ENCODE measurements around the gene TCEAL6.
"Not testable (repeated sequence)": the region's sequence is repeated elsewhere in the genome, so short reads cannot be mapped to it uniquely, and the experiment has no call there.

TCEAL6 gene

GRCh38 chrX:102142274-102142673 lies at the start of gene TCEAL6:
TCEAL6 (minus strand) TSS chrX:102142481.
- not testable (repeated sequence) for DNase-seq (ENCODE audit: low read depth)

- no peak for DNase-seq (ENCODE audit: low read depth)
Observed at GRCh38 chrX:102185967-102186720, 43.9 kb upstream of the TCEAL6 start.

- DNase-seq (ENCODE audit: low read depth), result no peak
Observed at GRCh38 chrX:102155806-102156179, 13.5 kb upstream of the TCEAL6 start, which contains the start of gene BEX5. BEX5 (minus strand) TSS chrX:102155977; CDS start chrX:102154265, 1,712 bp downstream.

GRCh38 chrX:102154900-102155805 lies 12.9 kb upstream of the TCEAL6 start:
- no peak for DNase-seq (ENCODE audit: low read depth)

- DNase-seq (ENCODE audit: low read depth), result no peak
Observed at GRCh38 chrX:102154218-102154860, 12.1 kb upstream of the TCEAL6 start.

- not testable (repeated sequence) for DNase-seq (ENCODE audit: low read depth)
Observed at GRCh38 chrX:102141631-102142030, 650 bp downstream of the TCEAL6 start.

GRCh38 chrX:102140876-102141275 lies 1.4 kb downstream of the TCEAL6 start:
- not testable (repeated sequence) for DNase-seq (ENCODE audit: low read depth)

DNA sequence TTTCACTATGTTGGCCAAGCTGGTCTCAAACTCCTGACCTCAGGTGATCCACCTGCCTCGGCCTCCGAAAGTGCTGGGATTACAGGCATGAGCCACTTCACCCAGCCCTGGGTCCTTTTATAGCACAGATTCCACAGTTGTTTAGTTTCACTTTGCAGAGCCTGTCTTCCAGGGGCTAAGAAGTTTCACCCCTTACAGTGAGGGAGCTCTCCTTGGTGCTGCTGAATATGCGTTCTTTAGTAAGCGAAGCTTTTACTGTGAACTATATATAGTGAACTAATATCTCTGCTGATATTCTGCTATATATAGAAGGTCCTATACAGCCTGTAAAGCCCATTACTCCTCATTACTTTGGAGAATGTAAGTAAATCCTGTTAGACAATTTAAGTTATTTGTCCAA lies 4.2 kb downstream of the TCEAL6 start:
- no peak for DNase-seq (ENCODE audit: low read depth)

- no peak for DNase-seq (ENCODE audit: low read depth)
Observed at GRCh38 chrX:102129473-102129872, 12.8 kb downstream of the TCEAL6 start.

DNA sequence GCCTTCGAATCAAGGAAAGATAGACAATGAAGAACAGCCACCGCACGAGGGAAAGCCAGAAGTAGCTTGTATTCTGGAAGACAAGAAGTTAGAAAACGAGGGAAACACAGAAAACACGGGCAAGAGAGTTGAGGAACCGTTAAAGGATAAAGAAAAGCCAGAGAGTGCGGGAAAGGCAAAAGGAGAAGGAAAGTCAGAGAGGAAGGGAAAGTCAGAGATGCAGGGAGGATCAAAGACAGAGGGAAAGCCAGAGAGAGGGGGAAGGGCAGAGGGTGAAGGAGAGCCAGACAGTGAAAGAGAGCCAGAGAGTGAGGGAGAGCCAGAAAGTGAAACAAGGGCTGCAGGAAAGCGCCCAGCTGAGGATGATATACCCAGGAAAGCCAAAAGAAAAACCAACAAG lies 15.4 kb downstream of the TCEAL6 start:
- no peak for DNase-seq (ENCODE audit: low read depth)

DNA sequence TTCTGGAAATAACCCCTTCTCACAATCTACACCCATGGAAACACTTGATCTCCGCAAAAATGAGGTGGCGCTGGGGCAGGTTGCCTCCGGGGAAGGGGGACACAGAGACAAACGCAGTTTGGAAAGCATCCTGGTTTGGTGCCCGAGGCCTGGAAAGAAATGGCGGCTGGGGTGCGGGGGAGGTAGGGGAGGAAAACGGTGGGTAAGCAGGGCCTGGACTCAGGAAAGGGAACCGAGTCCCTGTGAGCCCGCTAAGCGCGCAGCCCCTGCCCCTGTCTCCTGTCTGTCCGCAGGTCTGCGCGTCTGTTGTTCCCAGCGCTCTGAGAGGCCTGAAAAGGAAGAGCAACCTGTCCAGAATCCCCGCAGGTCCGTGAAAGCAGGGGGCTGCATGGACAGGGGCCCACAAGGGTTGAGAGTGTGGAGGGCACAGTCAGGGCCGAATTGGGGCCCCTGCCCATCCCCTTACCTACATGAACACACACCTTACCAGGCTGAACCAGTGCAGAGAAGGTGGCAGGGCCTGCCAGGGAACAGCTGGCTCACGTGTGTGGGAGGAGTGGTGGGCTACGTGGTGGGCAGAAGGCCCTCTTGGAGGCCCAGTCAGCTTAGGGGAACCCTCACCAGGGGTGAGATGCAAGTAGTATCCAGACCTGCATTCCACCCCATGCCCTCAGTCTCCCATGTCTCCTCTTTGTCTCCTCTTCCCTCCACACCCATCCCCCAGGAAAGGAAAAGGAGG lies 16.0 kb downstream of the TCEAL6 start:
- DNase-seq (ENCODE audit: low read depth), result not testable (repeated sequence)

DNA sequence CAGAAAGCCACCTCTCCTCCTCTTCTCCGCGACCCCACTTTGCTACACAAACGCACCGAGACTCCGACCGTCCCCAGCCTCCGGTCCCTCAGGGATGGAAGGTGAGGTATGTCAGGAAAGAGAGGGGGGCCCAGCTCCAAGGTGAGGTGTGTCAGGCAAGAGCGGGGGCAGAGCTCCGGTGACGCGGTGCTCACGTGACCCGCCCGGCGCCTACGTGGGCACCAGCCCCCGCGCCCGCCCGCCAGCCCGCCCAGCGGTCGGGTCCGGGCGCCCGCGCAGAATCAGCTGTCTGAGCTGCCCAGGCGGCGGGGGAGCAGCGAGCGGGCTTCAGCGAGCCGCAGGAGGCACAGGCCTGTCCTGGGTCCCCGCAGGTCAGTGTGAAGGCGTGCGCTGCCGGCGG lies 16.8 kb downstream of the TCEAL6 start, which contains the start of gene TCEAL2:
TCEAL2 (plus strand) TSS at position 244 of the 400 bp plus-strand sequence. CDS start 1,152 bp downstream, outside the sequence.
- DNase-seq (ENCODE audit: low read depth), result not testable (repeated sequence)

DNA sequence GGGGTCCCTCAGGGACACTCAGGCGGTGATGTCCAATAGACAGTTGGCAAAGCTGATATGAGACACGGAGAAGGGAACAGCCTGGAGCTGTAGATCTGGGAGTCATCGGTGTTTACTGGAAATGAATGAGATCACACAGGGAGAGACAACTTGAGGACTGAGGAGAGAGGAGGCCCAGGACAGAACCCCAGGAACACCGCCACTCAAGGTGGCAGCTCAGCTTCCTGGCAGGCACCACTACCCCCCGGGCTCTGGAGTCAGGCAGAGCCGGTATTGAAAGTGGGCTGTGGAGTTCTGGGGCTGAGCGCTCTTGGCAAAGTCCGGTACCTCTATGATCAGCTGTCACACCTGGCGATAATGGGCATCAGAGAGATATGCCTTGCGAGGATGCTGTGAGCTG lies 17.3 kb downstream of the TCEAL6 start:
- not testable (repeated sequence) for DNase-seq (ENCODE audit: low read depth)

DNA sequence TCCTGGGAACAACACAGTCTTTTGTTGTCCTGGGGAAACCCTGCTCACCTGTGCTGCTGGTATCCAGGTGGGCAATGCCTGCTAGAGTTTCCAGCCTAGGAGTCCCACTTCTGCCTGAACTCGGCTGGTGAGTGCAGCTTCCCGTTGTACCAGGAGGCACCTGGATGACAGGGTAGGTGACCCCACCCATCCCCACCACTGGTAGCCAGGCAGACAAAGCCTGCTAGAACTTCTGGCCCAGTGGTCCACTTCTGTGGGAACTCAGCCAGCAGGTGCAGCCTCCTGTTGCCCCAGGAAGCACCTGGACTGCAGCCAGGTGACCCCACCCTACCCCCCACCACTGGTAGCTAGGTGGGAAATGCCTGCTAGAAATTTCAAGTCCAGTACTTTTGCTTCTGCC lies 26.5 kb downstream of the TCEAL6 start:
- no peak for DNase-seq (ENCODE audit: low read depth)

- no peak for DNase-seq (ENCODE audit: low read depth)
Observed at GRCh38 chrX:102113367-102113766, 28.9 kb downstream of the TCEAL6 start.
